Left forelimb (tissue), 1 donor: ENCODE results near the gene LMX1B.
"Not testable (repeated sequence)": the region's sequence is repeated elsewhere in the genome, so short reads cannot be mapped to it uniquely, and the experiment has no call there.

Experiments
- DNase-seq: peaks from one replicate; pipeline ENCODE4 v3.0.0-alpha.2; 2018; ENCODE audit warnings: low spot score

Gene LMX1B

DNA sequence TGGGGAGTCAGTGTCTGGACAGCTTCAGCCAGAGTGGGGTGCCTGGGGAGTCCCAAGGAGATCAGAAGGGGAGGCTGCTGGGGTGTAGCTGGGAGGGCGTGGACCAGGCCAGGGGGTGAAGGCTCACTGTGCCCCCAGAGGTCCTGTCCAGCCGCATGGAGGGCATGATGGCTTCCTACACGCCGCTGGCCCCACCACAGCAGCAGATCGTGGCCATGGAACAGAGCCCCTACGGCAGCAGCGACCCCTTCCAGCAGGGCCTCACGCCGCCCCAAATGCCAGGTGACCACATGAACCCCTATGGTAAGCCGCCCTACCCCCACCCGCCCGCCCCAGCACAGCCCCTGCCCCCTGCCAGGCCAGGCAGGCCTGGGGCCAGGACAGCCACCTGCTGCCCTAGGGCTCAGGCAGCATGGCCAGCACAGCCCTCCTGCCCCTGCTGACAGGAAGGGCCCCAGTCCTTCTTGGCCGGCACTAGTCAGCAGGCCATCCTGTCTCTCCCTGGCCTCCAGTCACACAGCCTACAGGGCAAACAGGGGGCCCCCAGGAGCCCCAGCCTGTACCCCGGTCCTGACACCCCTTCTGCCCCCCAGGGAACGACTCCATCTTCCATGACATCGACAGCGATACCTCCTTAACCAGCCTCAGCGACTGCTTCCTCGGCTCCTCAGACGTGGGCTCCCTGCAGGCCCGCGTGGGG is 82.1 kb downstream of the LMX1B start:
- peak; percentile 56 for DNase-seq

DNA sequence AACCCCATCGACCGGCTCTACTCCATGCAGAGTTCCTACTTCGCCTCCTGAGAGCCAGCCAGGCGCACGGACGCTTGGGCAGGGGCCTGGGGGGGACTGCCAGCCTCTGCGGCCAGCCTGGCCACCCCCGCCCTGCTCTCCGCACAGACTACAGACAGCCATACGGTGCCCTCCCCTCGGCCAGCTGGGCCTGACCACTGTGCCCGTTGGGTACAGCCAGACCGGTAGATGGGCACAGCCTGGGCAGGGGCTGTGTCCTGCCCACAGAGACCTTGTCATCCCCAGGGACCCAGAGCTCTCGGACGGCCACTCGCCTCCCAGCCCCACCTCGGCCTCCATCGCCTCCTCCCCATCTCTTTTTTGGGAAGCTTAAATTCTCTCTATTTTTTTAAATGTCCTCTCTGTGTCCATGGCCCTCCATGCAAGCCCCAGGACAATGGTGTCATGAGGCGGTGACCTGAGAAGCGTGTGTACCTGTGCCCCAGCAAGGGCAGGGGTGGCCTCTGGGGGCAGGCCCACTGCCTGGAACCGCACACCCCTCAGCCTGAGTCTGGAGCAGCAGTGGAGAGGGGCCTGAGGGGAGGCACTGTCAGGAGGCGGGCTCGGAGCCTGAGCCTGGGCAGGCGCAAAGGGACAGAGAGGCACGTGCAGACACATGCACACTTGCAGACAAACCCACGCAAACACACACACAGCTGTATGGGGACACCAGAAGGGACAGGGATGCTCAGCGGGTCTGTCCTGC is 82.8 kb downstream of the LMX1B start:
- peak; percentile 60 for DNase-seq

DNA sequence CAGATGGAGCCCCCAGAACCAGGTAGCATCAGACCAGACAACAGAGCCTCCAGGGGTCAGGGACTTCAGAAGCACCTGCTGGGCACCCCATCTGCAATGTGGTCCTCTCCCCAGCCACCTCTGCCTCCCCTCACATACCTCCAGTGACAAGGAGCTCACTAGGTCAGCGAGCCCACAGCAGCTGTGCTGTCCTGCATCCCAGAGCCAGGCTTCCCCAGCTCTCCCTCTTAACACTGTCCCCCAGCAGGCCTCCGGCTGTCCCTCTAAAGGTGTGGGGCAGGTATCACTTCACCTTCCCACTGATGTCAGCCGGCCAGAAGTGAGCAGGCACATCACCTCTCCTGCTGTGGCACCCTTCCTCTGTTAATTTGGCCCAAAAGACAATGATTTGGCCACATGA is 83.6 kb downstream of the LMX1B start:
- peak; percentile 54 for DNase-seq

DNA sequence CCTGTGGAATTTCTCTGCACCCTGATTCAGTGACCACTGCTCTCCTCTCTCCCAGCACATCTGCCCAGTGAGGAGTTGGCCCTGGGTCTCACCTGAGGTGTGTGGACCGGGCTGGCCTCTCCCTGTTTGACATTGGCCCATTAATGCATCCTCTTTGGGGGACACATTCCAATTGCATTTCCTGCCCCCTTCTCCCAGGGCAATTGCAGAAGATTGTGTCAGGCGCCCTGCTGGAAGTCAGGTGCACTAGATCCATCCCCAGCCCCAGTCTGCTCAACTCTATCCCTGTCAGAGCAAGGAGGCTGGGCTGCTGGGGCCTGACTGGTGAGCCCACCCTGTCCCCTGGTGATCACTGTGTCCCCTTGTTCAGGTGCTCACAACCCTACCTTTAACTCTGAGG is 84.5 kb downstream of the LMX1B start:
- DNase-seq: peak; percentile 20

DNA sequence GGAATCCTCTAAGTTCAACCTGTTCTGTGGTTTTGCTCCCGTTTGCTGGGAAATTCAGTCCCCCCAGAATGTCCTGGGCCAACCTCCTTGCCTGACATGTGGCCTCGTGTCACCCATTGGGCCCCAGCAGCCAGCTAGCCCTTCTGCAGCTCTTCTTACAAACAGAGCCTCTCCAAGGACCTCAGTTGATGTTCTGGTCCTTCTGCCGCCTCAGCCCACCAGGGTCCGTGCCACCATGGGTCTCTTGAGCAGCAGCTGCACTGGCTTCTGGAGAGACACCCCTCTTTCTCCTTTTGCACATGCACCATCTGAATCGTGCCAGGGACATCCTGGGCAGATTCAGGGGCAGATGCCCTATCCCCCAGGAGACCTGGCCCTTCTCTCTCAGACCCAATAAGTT is 85.0 kb downstream of the LMX1B start:
- no peak for DNase-seq

DNA sequence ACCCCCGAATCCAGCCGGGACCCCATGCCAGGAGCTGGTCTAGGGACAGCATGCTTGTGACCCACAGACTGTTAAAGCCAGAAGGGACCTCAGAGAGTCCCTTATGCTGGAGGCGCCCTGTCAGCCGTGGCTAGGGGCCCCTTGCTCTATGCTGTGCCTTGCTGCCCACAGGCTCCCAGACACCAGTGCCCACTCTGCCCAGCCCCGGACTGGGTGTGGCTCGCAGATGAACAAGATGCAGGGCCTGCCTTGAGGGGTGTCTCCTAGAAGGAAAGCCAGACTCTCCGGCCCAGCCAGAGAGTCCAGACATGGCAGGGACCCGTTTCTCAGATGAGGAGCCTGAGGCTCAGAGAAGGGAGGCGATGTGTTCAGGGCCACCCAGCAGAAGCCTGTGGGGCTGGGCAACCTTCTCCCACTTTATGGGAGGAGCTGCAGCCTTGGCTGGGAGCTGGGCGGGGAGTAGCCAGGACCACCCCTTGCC is 85.7 kb downstream of the LMX1B start:
- DNase-seq: peak; percentile 63

DNA sequence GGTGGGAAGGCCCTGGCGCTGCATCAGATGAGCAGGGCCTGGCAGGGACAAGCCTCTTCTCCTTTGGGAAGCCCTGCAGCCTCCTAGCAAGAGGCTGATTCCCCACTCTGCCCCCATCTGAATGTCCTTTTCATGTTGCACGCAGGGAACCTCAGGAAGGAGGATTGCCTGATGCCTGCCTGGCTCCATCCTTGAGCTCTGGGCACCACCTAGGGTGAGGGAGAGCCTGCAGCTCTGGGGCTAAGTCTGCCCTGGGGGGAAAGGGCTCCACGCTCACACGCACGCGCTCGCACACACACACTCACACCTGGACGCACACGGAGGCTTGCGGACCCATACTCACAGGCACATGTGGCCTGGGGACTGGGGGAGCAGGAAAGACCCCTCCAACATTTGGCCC is 86.6 kb downstream of the LMX1B start:
- DNase-seq: peak; percentile 45

DNA sequence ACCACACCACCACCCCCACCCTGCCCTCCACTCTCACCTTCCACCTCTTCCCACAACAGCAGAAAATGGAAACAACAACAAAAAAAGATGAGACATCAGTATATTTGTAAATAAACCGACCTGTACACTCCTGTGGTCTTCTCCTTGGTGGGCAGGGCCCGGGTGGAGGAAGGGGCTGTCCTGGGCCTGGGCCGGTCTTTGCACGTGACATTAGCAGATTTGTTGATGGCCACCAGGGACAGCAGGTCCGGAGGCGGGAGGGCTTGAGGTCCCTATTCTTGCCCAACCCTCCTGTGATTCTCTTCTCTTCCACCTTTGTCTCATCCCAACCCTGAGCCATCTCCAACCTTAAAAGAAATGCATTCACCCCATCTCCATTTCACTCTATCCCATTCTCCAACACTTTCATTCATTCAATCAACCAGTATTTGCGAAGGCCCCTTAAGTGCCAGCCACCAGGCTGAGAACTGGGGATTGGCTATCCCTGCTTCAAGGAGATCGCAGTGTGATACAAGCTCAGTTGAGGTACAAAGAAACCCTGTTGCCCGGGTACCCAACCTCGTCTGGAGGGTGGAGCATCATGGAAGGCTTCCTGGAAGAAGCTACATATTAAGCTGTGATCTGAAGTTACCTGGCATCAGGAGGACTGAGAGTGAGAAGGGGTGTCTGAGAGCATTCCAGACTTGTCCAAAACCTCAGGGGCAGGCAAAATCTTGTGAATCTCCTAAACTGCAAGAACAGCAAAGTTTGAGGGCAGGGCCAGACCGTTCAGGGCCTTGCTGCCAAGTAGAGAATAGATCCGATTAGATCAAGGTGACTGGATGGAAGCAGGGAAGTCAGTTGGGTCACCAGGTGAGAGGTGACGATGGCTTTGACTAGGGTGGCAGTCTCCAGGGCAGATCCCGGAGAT is 87.4 kb downstream of the LMX1B start:
- DNase-seq: no peak

DNA sequence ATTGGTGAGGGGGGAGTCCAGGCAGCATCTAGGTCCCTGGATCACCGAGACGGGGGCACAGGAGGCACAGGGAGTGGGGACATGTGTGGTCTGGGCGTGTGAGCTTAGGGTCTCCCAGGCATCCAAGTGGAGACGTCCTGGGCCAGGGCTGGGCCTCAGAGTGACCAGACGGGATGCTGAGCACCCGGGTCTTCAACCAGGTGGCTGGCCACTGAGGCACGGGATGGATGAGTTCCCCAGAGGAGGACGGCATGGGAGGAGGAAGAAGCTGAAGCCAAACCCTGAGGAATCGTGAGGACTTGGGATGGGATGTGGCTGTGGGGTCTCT is 88.0 kb downstream of the LMX1B start:
- peak; percentile 63 for DNase-seq

DNA sequence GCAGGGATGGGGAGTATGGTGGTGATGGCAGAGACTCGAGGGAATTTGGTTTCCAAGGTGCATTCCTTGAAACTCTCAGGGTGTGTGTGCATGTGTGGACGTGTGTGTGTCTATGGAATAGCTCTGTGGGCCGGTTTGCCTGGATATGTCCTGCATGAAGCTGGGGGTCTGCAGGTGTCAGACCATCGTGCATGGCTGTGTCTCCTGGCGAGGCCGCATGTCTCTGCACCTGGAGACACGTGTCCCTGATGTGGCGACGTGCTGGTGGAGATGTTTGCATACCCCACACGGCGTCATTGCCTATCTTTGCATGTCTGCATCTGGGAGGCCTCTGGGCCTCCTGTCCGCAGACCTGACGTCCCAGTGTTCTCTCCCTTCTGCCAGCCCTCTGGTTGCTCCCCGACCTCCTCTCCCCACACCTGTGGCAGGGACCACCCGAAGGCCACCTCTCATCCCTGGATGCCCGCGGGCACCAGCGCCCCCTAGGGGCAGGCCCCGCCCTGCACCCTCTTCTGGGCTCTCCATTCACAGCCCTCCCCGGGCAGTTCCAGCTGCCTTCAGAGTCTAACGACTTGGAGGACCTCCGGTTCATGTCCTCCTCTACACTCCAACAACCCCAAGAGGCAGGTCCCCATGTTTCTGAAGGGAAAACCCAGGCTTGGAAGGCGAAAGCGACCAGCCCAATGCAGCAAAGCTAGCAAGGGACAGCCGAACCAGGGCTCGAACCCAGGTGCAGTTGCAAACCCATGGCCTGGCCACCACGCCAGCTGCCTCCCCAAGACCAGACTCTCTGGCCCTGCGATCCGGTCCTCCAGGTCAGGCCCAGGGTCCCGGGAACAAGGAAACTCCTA is 88.6 kb downstream of the LMX1B start:
- peak; percentile 64 for DNase-seq

DNA sequence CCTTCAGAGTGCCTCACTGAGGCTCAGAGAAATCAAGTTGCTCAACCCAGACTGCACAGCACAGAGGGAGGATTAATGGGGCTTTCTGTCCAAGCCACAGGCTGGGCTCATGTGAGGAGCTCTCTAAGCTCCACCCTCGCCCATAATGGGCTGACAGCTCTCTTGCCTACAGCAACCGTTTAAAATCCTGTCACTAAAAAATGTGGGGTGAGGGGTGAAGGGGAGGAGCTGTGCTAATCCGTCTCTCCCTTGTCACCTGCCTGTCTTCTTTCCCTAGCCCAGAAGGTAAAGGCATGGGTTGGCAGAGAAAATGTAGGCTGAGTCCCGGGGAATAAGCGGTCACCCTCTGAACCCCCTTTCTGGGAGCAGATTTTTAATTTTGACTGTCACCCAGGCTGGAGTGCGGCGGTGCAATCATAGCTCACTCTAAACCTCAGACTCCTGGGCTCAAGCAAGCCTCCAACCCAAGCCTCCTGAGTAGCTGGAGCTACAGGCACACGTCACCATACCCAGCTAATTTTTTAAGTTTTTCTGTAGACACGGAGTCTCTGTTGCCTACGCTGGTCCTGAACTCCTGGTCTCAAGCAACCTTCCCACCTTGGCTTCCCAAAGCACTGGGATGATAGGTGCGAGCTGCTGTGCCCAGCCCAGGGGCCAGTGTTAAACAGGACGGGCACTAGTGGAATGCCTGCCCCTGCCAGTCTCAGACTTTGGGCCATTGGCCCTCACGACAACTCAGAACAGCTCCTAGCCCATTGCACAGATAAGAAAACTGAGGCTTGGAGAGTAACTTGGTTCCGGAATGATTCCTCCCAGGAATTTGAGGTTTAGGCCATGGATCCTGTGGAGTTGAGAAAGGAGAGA is 89.5 kb downstream of the LMX1B start:
- no peak for DNase-seq

DNA sequence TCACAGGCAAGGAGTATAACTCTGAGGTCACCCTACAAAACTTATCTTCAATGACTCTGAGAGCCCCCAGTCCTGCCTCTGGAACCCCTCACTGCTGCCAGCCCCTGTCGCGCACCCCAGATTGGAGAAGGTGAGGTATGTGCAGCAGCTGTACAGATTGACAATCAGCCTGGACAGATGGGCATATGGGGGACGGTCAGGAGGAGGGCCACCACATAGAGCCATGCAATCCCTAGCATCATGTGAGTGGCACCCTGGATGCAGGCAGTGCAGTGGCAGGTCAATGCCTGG is 90.1 kb downstream of the LMX1B start:
- no peak for DNase-seq

DNA sequence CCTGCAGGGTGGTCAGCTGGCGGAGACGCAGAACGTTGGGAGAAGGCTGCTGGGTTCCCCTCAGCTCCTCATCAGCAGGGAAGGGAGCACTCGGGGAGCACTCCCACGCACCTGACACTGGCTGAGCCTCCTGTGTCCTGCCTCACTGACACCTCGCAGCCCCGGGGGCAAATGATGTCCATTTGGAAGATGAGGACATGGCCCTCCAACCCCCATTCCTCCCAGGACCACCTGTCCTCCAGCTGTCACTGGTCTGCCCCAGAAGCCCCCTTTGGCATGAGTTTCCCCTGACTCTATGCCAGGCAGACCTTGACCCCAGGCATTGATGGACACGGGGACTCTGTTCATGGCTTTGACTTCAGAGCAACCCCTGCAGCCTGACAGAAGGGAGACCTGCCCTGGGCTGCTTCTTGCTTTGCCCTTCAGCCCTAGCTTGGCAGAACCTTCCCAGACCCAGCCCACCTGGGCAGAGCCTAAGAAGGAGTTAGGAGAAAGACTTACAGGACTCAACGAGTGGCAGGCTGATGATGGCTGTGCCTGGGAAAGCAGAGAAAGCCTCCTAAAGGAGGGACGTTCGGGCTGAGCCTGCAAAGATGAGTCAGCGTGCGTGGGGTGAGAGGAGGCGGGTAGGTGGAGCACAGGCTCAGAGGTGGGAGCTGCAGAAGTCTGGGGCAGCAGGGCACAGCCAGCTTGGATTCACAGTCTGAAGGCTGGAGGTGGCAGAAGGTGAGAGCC is 90.6 kb downstream of the LMX1B start:
- DNase-seq: peak; percentile 55

DNA sequence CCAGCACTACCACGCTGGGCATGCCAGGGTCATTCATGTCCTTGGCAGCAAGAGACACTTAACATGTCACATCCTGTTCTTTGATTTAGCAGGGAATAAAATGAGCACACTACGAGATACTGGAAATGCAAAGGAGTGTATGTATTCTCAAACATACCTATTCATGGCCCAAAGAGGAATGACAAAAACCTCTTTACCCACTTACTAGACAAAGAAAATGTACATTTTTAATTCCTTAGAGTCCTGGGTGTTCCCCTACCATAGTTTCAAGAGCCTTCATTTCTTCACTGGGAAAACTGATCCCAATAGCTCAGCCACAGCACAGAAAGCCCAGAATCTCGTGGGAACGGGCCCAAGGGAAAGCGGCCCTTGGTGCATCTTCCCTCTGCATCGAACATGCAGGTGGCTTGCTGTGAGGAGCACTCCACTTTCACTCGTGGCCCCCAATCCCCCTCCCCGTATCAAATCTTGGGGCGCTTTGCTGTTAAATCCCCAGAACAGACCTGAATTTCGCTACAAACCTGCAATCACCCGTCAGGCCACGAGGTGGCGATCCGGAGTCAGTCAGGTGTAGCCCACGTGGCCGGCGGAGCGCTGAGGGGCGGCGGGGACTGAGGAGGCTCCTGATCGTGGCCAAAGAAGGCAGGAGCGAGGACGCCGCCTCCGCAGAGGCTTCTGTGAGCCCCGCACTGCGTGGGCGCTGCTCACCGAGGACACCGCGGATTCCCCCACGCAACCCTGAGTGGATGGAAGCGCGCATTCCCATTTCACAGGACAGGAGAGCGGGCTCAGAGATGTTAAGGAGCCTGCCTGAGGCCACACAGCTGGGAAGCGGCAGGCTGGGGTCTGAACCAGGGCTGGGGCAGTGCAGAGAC is 91.4 kb downstream of the LMX1B start:
- DNase-seq: peak; percentile 83

DNA sequence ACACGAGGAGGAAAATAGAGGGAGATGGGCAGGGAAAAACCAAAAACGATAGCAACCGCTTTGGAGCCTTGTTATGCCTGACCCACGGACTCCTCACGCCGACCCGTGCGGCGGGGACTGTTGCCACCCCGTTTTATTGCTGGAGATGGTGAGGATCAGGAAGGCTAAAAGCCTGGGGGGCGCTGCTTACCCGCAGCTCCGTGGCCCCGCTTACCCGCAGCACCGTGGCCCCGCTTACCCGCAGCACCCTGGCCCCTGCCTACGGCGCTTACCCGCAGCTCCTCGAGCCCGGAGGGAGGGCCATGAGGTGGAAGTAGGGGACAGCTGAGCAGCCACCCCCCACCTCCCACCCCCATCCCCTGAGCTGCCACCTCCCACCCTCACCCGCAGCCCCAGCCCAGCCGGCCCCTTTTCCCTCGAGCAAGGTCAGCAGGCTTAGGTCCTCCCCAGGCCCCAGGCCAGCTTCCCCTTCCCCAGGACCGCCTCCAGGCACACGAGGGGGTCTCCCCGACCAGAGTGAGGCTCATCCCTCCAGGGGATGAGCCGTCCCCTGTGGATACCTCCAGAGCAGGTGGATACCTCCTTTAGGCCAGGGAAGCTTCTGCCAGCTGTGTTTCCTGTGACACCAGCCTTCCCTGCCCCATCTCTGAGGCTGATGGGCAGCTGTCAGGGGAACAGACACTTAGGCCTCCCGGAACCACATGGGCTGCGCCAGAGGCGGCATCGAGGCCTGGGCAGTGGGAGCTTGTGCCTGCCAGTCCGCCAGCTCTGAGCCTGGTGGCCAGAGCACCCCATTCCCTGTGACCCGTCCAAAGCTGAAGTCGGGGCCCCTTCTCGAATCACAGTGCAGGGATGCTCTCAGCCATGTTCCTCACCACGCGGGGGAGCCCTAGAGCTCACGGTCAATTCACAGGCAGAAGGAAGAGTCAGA is 92.3 kb downstream of the LMX1B start:
- peak; percentile 58 for DNase-seq

DNA sequence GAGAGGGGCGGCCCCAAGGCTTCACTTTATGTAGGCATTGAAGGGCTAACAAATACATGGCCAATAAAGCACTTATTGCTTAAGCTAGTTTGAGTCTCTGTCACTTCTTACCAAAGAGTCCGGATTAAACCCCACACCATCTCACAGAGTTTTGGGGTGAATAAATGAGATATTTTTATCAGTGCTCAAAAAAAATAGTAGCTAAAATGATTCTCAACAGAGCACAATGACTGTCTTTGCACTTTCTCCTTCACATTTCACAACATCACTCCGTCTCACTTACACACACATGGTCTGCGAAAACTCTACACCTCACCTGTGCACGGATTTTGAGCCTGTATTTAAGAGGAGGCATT is 92.9 kb downstream of the LMX1B start:
- no peak for DNase-seq

DNA sequence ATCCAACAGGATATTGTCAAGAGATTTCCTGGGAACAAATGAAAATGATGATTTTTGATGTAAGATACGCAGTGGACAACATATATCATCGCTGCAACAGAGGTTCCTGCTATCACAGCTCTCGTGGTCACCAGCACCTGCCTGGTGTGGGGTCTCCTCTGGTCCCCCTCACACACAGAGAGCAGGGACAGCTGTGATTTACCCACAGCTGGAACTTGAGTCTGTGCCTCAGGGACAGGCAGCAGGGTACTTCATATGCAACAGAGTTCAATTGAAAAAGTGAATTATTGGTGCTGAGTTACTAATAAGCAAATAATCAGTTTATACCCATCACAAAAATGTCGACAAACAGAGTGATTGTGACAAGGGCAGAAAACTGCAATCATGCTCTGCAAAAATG is 93.4 kb downstream of the LMX1B start:
- DNase-seq: no peak

DNA sequence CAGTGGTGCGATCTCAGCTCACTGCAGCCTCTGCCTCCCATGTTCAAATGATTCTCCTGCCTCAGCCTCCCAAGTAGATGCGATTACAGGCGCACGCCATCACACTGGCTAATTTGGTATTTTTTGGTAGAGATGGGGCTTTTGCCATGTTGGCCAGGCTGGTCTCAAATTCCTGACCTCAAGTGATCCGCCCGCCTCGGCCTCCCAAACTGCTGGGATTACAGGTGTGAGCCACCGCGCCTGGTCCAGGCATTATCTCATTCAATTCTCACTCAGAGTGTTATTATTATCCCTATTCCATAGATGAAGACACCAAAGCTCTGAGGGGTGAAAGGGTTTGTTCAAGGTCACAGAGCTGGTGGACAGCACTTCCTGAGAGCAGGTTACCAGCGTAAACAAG is 94.0 kb downstream of the LMX1B start:
- DNase-seq: not testable (repeated sequence)
